Neural cell (in vitro differentiated cells): ENCODE results near the gene NIPBL. TPM values are rescaled to one million over a fixed set of nuclear protein-coding genes. Genes with fewer than 3 reads are reported as not detected.

Experiments used
- H2AFZ ChIP-seq: fragments of 200-600, 300-800 bp; sonication (generic), shearing (Covaris generic); 2 replicates; pipeline ENCODE4 v1.6.0; 2014; ENCODE audit warnings: low read depth, mild to moderate bottlenecking, antibody characterized with exemption, low read length, moderate library complexity
- H3F3A ChIP-seq: fragments of 200-600 bp; shearing (Covaris generic); 2 replicates; pipeline ENCODE4 v1.6.1; 2016; ENCODE audit warnings: mild to moderate bottlenecking, moderate library complexity, mixed read lengths, antibody characterized with exemption, low read length; ENCODE audit not compliant: insufficient read depth, poor library complexity, severe bottlenecking
- H3K27ac ChIP-seq: fragments of 200-600, 300-800 bp; sonication (generic), shearing (Covaris generic); 2 replicates; pipeline ENCODE4 v1.5.1; 2014; ENCODE audit warnings: mild to moderate bottlenecking, low read length, moderate library complexity
- H3K27me3 ChIP-seq: fragments of 300-800, 200-600 bp; sonication (generic), shearing (Covaris generic); 2 replicates; pipeline ENCODE4 v1.6.0; 2014; ENCODE audit warnings: mild to moderate bottlenecking, low read depth, low read length, moderate library complexity; ENCODE audit not compliant: insufficient read depth
- H3K36me3 ChIP-seq: fragments of 300-800, 200-600 bp; sonication (generic), shearing (Covaris generic); 2 replicates; pipeline ENCODE4 v1.5.1; 2014; ENCODE audit warnings: mild to moderate bottlenecking, antibody characterized with exemption, low read length, moderate library complexity; ENCODE audit not compliant: insufficient read depth
- H3K4me2 ChIP-seq: fragments of 300-800, 200-600 bp; sonication (generic), shearing (Covaris generic); 2 replicates; pipeline ENCODE4 v1.6.0; 2014; ENCODE audit warnings: mild to moderate bottlenecking, low read length
- H3K4me3 ChIP-seq: fragments of 300-800, 200-600 bp; sonication (generic), shearing (Covaris generic); 2 replicates; pipeline ENCODE4 v1.5.1; 2014; ENCODE audit warnings: mild to moderate bottlenecking, low read length, moderate library complexity
- H3K79me2 ChIP-seq: fragments of 200-600 bp; shearing (Covaris generic); replicated peaks from 2 replicates; pipeline ENCODE4 v1.6.0; 2014; ENCODE audit warnings: mild to moderate bottlenecking, low read length, moderate library complexity; ENCODE audit not compliant: insufficient read depth
- H3K9ac ChIP-seq: fragments of 300-800, 200-600 bp; sonication (generic), shearing (Covaris generic); 2 replicates; pipeline ENCODE4 v1.6.1; 2016; ENCODE audit warnings: mild to moderate bottlenecking, low read length, mixed read lengths
- H3K9me2 ChIP-seq: fragments of 200-600 bp; shearing (Covaris generic); 2 replicates; pipeline ENCODE4 v1.6.1; 2016; ENCODE audit warnings: mild to moderate bottlenecking, low read length, mixed read lengths; ENCODE audit not compliant: insufficient read depth
- H3K9me3 ChIP-seq: fragments of 200-600, 300-800 bp; sonication (generic), shearing (Covaris generic); 2 replicates; pipeline ENCODE4 v1.6.1; 2016; ENCODE audit warnings: mild to moderate bottlenecking, mixed run types, low read length, moderate library complexity, mixed read lengths
- H4K20me1 ChIP-seq: fragments of 200-600 bp; shearing (Covaris generic); 2 replicates; pipeline ENCODE4 v1.6.1; 2016; ENCODE audit warnings: mild to moderate bottlenecking, mixed run types; ENCODE audit not compliant: insufficient read depth
- EP300 ChIP-seq: fragments of 450-650 bp; conservative IDR thresholded peaks from 2 replicates; pipeline ENCODE4 v1.6.1; 2014; ENCODE audit warnings: antibody characterized with exemption, mild to moderate bottlenecking, moderate library complexity; ENCODE audit not compliant: poor library complexity, severe bottlenecking
- EZH2 ChIP-seq: fragments of 200-600, 300-800 bp; shearing (Covaris generic), sonication (generic); IDR thresholded peaks from 2 replicates; pipeline ENCODE4 v1.6.1; 2014; ENCODE audit warnings: antibody characterized with exemption, low read length, borderline replicate concordance, mild to moderate bottlenecking; ENCODE audit not compliant: insufficient read depth, poor library complexity, severe bottlenecking
- MXI1 ChIP-seq: fragments of 450-650 bp; conservative IDR thresholded peaks from 2 replicates; pipeline ENCODE4 v1.6.1; 2014; ENCODE audit warnings: antibody characterized with exemption, mild to moderate bottlenecking; ENCODE audit not compliant: poor library complexity, severe bottlenecking
- POLR2AphosphoS5 ChIP-seq: IDR thresholded peaks from 2 replicates; pipeline ENCODE4 v1.6.1; 2012
- RAD21 ChIP-seq: fragments of 450-650 bp; conservative IDR thresholded peaks from 2 replicates; pipeline ENCODE4 v1.6.1; 2014; ENCODE audit warnings: antibody characterized with exemption, mild to moderate bottlenecking, moderate library complexity
- SMC3 ChIP-seq: fragments of 450-650 bp; conservative IDR thresholded peaks from 2 replicates; pipeline ENCODE4 v1.6.1; 2014; ENCODE audit warnings: antibody characterized with exemption, mild to moderate bottlenecking, moderate library complexity; ENCODE audit not compliant: poor library complexity
- TAF1 ChIP-seq: IDR thresholded peaks from 2 replicates; pipeline ENCODE4 v1.6.1; 2012; ENCODE audit warnings: low read depth
- polyA plus RNA-seq: library from polyadenylated mRNA; depleted of rRNA; stranded (reverse); fragments of >200 nt; gene quantifications from 2 replicates; pipeline ENCODE4 v1.2.3, GENCODE V29; 2014
- TF ChIP-seq, protein P1 (sequence below): IDR thresholded peaks from 2 replicates; pipeline ENCODE4 v1.6.1; 2012; ENCODE audit warnings: borderline replicate concordance
- TF ChIP-seq, protein P2 (sequence below): fragments of 450-650 bp; IDR thresholded peaks from 2 replicates; pipeline ENCODE4 v1.5.1; 2014; ENCODE audit warnings: antibody characterized with exemption, mild to moderate bottlenecking, moderate library complexity; ENCODE audit not compliant: poor library complexity, severe bottlenecking

Gene NIPBL
- polyA plus RNA-seq, 1 donor from 2014 or later = 27.5 TPM

DNA sequence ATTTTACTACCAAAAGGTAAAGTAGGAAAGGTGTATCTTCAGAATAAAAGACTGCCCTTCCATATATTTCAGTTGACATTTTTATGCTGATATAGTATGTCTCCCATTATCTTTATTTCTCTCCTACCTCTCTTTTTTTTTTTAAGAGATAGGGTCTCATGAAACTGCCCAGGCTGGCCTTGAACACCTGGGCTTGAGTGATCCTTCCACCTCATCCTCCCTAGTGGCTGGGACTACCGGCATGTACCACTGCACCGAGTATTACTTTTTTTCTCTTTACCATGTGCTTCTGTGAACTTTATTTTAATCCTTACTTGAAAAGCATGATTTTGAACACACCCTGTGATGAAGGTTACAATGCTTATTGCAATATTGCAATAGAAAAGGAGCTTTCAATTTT, 42.7 kb downstream of the NIPBL start:
- Histone ChIP-seq H3K27ac (no peak overlapping the region), H3K79me2 (peaks cover 71% of the 10 kb centered on the region), H3K36me3 (no peaks in the 10 kb centered on the region), H3K27me3 (no peaks in the 10 kb centered on the region), H3K9me2 (no peaks in the 10 kb centered on the region), H4K20me1 (no peaks in the 10 kb centered on the region), H3K9ac (no peak overlapping the region), H3K4me3 (no peak overlapping the region), H3F3A (no peaks in the 10 kb centered on the region), H3K4me2 (no peak overlapping the region), H3K9me3 (no peaks in the 10 kb centered on the region), H2AFZ (no peak overlapping the region)
- TF ChIP-seq MXI1 (no peak), RAD21 (no peak), SMC3 (no peak), POLR2AphosphoS5 (no peak), TAF1 (no peak), EP300 (no peak), EZH2 (no peak)
- TF ChIP-seq, protein P1, sequence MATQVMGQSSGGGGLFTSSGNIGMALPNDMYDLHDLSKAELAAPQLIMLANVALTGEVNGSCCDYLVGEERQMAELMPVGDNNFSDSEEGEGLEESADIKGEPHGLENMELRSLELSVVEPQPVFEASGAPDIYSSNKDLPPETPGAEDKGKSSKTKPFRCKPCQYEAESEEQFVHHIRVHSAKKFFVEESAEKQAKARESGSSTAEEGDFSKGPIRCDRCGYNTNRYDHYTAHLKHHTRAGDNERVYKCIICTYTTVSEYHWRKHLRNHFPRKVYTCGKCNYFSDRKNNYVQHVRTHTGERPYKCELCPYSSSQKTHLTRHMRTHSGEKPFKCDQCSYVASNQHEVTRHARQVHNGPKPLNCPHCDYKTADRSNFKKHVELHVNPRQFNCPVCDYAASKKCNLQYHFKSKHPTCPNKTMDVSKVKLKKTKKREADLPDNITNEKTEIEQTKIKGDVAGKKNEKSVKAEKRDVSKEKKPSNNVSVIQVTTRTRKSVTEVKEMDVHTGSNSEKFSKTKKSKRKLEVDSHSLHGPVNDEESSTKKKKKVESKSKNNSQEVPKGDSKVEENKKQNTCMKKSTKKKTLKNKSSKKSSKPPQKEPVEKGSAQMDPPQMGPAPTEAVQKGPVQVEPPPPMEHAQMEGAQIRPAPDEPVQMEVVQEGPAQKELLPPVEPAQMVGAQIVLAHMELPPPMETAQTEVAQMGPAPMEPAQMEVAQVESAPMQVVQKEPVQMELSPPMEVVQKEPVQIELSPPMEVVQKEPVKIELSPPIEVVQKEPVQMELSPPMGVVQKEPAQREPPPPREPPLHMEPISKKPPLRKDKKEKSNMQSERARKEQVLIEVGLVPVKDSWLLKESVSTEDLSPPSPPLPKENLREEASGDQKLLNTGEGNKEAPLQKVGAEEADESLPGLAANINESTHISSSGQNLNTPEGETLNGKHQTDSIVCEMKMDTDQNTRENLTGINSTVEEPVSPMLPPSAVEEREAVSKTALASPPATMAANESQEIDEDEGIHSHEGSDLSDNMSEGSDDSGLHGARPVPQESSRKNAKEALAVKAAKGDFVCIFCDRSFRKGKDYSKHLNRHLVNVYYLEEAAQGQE = no peak
- TF ChIP-seq, protein P2, sequence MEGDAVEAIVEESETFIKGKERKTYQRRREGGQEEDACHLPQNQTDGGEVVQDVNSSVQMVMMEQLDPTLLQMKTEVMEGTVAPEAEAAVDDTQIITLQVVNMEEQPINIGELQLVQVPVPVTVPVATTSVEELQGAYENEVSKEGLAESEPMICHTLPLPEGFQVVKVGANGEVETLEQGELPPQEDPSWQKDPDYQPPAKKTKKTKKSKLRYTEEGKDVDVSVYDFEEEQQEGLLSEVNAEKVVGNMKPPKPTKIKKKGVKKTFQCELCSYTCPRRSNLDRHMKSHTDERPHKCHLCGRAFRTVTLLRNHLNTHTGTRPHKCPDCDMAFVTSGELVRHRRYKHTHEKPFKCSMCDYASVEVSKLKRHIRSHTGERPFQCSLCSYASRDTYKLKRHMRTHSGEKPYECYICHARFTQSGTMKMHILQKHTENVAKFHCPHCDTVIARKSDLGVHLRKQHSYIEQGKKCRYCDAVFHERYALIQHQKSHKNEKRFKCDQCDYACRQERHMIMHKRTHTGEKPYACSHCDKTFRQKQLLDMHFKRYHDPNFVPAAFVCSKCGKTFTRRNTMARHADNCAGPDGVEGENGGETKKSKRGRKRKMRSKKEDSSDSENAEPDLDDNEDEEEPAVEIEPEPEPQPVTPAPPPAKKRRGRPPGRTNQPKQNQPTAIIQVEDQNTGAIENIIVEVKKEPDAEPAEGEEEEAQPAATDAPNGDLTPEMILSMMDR = no peak

- Histone ChIP-seq H3K27ac (no peak overlapping the region), H3F3A (no peaks in the 10 kb centered on the region), H3K4me2 (no peak overlapping the region), H3K79me2 (peaks cover 71% of the 10 kb centered on the region), H3K36me3 (no peaks in the 10 kb centered on the region), H4K20me1 (no peaks in the 10 kb centered on the region), H3K27me3 (no peaks in the 10 kb centered on the region), H3K9me2 (no peaks in the 10 kb centered on the region), H3K4me3 (no peak overlapping the region), H2AFZ (no peak overlapping the region), H3K9me3 (no peaks in the 10 kb centered on the region), H3K9ac (no peak overlapping the region)
- TF ChIP-seq, protein P2 = no peak
- no peak for TF ChIP-seq EP300
- TF ChIP-seq, protein P1 = no peak
These were observed 43.1 kb downstream of the NIPBL start for GRCh38 chr5:36919650-36920049.
